ENCODE measurements around the gene MIXL1.

MIXL1 gene

DNA sequence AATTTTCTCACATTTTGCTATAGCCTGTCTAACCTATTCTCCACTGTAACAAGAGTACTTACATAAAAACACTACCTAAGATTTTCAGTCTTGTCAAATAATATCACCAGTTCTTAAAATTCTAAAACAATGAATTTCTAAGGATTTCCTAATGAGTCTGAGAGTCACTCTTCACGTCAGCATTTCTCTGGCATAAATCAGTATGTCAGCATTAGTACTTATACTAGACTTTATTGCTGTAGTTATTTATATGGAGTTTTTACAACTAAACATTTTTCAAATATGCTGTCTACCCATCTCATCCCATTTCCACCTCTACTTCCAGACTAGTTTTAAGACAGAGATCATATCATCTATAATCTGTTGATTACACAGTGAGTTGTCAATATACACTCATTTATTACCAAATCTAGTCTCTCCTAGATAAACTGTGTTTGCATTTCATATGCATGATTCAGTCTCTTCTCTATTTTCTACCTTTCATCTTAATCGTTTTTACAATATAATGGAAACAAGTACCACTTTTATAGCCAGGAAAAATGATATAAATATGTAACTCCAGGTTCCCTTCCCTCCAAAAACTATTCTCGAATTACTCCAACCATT lies 52.7 kb downstream of the MIXL1 start:
- no peak overlapping the region for H2AFZ ChIP-seq (ENCODE audit: low read length, unreplicated experiment)
- no peaks in the 10 kb centered on the region for H3K4me1 ChIP-seq (ENCODE audit: control insufficient read depth, insufficient read depth, low read length, unreplicated experiment)
- H3K79me2 ChIP-seq (ENCODE audit: control insufficient read depth, insufficient read depth, low read length, unreplicated experiment): no peaks in the 10 kb centered on the region
- no peak overlapping the region for H3K27ac ChIP-seq (ENCODE audit: low read depth, low read length)
- H3K4me3 ChIP-seq (ENCODE audit: low read depth, low read length): no peak overlapping the region
- no peaks in the 10 kb centered on the region for H3K27me3 ChIP-seq (ENCODE audit: insufficient read depth, low read length)
- peaks cover 4% of the 10 kb centered on the region; the same call in 1 of the 2 replicates for H3K36me3 ChIP-seq (ENCODE audit: insufficient read depth, low read length)
